GM18499 (cell line): ENCODE measurements around the gene TRIM56.
"Not testable (repeated sequence)": the region's sequence is repeated elsewhere in the genome, so short reads cannot be mapped to it uniquely, and the experiment has no call there.

Source experiments
- ATAC-seq: cut with Tn5 transposase; IDR thresholded peaks from one replicate; pipeline ENCODE4 v1.9.1; 2021; ENCODE audit warnings: moderate number of reproducible peaks; ENCODE audit not compliant: insufficient read depth, unreplicated experiment

TRIM56 gene

DNA sequence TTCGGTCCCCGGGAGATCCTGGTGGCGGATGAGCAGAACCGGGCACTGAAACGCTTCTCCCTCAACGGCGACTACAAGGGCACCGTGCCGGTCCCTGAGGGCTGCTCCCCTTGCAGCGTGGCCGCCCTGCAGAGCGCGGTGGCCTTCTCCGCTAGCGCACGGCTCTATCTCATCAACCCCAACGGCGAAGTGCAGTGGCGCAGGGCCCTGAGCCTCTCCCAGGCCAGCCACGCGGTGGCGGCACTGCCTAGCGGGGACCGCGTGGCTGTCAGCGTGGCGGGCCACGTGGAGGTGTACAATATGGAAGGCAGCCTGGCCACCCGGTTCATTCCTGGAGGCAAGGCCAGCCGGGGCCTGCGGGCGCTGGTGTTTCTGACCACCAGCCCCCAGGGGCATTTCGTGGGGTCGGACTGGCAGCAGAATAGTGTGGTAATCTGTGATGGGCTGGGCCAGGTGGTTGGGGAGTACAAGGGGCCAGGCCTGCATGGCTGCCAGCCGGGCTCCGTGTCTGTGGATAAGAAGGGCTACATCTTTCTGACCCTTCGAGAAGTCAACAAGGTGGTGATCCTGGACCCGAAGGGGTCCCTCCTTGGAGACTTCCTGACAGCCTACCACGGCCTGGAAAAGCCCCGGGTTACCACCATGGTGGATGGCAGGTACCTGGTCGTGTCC, 3.7 kb downstream of the TRIM56 start:
- ATAC-seq: no peak

DNA sequence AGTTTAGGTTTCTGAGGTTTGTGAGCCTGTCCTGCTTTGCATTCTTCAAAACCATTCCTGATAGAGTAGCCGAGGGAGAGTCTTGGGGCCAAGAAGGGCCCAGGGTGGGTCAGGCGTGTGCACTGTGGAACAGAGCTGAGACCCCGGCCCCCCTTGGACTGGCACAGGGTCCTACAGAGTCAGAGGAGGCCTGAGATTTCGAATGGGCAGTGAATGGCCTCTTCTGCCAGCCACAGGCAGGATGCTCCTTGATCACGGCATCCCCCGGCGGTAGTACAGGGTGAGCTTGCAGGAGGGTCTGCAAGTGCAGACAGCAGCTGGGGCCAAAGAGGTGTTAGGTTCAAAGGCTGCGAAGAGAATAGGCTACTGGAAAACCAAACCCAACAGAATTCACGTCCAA, 4.6 kb downstream of the TRIM56 start:
- no peak for ATAC-seq

DNA sequence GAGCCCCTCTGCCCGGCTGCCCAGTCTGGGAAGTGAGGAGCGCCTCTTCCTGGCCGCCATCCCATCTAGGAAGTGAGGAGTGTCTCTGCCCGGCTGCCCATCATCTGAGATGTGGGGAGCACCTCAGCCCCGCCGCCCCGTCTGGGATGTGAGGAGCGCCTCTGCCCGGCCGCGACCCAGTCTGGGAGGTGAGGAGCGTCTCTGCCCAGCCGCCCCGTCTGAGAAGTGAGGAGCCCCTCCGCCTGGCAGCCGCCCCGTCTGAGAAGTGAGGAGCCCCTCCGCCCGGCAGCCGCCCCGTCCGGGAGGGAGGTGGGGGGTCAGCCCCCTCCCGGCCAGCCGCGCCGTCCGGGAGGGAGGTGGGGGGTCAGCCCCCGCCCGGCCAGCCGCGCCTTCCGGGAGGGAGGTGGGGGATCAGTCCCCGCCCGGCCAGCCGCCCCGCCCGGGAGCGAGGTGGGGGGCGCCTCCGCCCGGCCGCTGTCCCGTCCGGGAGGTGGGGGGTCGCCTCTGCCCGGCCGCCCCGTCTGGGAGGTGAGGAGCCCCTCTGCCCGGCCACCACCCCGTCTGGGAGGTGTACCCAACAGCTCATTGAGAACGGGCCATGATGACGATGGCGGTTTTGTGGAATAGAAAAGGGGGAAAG, 7.1 kb downstream of the TRIM56 start:
- not testable (repeated sequence) for ATAC-seq

DNA sequence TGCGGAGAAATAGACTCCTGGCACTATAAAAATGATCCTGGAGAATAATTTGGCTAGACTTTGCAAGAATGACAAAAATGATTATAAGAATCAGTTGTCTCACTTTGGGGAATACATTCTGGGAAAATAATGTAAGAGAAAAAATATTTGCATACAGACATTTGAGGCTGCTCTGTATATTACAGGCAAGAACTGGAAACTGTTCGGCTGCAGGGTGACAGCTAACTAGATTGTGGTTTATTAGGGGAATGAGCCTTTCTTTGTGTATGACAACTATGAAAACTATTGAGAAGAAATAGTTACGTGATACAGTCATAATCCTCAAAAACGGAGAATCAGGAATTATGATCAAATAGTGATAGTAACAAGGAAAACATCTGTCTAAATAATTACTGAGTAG, 8.6 kb downstream of the TRIM56 start:
- no peak for ATAC-seq

DNA sequence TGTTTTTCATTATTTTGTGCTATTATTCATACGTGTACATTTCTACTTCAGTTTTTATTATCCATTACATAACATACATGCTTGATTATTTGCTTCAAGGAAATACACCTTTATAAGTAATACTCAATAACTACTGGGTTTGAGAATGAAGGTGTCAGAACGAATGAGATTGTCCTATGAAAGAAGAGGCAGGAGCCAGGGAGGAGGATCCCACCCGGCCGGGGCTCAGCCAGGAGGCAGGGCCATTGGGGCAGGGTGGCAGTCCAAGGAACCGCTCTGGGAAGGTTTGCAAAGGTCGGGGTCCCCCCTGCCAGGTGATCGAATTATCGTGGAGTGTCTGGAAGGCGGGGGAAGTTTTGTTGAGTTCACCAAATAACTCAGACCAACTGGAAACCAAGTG, 9.1 kb downstream of the TRIM56 start:
- no peak for ATAC-seq

DNA sequence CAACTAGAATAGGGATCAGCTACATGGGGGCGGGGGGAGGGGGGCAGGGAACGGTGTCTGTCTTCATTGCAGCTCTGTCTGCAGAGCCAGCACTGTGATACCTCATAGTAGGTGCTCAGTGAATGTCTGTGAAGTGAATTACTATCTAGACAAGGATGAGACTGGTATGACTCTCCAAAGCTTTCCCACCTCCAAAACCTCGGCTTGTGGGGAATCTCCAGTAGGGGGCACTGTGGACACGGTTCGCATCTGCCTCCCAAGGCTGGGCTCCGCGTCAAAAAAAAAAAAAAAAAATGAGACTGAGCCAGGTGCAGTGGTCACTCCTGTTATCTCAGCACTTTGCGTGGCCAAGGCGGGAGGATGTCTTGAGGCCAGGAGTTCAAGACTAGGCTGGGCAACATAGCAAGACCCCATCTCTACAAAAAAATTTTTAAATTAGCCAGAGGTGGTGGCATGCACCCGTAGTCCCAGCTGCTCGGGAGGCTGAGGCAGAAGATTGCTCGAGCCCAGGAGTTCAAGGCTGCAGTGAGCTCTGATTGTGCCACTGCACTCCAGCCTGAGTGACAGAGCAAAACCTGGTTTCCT, 9.6 kb downstream of the TRIM56 start:
- ATAC-seq: no peak

DNA sequence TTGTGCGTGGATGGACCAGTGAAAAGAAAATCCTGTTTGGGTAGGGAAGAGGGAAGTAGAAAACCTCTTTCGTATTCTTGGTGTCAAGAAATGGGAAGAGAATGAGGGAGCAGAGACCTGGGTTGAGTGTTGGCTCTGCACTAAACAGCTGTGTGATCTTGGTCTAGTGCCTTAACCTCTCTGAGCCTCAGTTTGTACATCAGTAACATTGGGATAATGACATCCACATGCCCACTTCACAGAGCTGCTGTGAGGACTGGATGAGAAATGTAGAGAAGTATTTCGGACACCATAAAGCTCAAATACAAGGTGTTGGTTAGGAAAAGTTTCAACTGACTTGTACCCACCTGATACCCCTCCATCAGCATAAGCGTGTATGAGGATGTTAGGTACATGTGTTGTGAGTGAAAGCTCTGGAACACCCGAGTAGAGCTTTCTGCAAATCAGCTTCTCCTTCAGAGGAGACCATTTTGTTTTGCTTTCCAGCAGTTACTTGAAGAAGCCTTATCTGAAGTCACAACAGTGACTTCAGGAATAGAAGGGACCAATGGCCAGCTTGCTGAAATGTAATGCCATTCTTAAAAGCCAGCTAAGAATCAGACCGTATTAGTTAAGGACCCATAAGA, 11.2 kb downstream of the TRIM56 start:
- ATAC-seq: no peak

DNA sequence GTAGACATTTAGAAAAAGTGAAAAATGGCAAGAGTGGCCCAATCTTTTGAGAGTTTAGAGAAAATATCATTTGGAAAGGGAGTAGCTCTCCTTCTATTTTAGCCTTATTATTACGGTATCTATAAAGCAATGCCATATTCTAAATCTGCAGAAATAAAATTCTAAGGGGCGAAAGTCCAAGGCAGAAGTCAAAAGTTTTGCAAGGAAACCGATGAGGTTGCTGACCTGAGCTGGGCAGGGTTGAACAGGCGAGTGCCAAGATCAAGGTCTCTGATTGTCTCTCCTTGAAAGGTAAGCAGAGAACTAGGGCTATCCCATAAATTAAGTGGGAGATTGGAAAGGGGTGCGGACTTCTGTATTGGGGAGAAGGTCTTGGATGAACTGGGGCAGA, 11.7 kb downstream of the TRIM56 start:
- no peak for ATAC-seq

DNA sequence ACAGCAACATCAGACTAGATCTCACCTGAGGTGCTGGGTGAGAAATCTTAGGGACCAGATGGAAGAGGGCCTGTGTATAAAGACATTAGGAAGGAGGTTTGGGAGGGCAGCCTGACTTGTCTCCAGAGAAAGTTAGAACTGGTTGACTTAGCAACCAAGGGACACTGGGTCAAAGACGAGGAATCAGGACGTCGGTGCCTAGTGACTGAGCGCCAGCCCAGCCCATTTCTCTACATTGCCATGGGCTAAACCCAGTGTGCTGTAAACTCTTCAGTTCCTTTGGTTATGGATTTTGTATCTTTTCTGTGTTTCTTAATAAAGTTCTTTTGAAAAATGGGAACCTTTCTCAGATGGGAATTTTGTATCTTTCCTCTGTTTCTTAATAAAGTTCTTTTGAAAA, 12.3 kb downstream of the TRIM56 start:
- no peak for ATAC-seq

DNA sequence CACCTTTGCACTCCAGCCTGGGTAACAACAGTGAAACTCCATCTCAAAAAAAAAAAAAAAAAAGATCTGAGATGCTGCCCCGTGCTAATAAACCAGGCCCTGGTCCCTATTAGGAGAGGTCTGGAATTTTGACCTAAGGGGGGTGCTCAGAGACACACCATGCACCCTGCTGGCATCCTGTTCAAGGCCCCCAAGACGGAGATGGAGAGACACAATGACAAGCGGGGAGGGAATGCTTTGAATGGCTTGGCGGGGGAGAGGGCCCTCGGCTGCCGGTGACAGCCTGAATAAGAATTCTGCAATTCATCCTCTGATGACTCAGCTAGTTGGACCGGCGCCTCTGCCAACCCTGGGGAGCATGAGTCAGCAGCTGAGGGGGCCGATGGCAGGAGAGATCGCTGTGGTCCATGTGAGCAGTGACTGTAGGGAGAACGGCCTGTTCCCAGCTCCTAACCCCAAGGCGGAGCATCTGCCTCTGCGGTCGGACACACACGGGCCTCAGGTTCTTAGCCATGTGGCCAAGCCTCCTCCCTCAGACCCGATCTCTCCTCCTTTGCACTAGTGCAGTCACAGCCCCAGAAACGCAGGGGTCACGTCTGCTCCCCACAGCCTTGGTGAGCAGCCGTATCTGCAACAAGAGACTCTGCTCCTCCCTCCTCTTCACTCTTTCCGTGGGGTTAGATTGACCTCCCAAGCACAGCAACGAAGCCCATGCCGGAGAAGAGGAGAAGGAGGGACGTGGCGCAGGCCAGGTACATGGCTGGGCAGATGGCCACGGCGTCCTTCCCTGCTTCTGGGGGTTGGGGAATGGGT, 14.9 kb downstream of the TRIM56 start:
- ATAC-seq: no peak

DNA sequence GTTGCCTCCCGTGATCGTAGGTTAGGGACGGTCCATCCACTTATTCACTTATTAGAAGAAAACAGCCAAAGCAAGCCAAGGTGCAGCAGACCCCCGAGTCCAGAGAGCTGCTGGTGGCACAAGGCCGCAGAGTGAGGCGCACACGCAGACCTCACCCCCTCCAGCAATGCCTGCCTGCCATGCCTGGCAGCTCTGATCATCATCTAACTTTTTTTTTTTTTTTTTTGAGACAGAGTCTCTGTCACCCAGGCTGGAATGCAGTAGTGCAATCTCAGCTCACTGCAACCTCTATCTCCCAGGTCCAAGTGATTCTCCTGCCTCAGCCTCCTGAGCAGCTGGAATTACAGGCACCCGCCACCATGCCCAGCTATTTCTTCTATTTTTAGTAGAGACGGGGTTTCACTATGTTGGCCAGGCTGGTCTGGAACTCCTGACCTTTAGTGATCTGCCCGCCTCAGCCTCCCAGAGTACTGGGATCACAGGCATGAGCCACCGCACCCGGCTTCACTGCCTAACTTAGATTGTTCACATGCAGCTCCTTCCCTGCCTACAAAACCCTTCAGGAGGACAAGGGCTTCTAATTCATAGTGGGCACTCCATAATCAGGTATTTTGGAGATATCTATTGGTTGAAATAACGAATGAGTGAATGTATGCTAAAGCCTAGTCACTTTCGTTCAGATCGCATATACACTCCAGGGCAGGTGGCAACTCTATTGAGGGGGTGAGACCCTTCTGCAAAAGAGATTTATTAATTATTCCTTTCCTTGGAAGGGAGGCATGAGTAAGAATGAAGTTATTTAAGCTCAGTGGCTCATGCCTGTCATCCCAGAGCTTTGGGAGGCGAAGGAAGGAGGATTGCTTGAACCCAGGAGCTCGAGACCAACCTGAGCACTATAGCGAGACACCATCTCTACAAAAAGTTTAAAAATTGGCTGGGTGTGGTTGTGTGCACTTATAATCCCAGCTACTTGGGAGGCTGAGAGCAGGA, 15.9 kb downstream of the TRIM56 start:
- no peak for ATAC-seq

DNA sequence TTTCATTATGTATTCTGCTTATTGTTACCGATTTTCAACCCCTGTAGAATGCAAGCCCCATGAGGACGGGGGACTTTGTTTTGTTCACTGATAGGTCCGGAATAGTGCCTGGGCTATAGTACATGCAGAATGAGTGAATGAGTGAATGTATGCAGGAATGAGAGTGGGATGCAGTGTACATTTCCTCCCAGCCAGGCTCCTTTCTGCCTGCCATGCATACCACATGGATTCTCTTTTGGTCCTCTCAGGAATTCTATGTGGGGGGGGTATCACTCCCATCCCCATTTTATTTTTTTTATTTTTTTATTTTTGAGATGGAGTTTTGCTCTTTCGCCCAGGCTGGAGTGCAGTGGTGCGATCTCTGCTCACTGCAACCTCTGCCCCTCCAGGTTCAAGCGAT, 16.7 kb downstream of the TRIM56 start:
- ATAC-seq: no peak

DNA sequence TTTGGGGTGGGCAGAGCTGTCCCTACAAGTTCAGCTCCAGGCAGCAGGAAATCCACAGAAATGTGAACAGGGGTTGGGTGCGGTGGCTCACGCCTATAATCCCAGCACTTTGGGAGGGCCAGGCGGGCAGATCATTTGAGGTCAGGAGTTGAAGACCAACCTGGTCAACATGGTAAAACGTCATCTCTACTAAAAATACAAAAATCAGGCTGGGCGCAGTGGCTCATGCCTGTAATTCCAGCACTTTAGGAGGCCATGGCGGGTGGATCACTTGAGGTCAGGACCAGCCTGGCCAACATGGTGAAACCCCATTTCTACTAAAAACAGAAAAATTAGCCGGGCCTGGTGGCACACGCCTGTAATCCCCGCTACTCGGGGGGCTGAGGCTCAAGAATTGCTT, 18.4 kb downstream of the TRIM56 start:
- not testable (repeated sequence) for ATAC-seq

DNA sequence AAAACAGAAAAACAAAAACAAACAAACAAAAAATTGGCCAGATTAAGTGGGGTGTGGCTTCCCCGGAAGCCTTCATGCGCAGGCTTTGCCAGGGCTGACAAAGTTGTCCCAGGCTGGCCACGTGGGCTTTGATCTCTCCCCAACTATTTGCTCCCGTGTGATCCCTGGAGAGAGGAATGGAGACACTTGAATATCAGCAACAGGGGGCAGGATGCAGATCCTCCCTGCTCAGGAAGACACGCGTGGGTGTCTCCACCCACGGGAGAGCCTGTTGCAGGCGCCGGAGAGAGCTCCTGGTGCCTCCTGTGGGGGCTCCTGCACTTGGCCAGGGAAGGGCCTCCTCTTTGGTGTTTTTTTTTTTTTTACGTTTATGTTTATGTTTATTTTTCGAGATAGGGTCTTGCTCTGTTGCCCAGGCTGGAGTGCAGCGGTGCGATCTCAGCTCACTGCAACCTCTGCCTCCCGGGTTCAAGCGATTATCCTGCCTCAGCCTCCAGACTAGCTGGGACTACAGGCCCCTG, 19.0 kb downstream of the TRIM56 start:
- no peak for ATAC-seq

DNA sequence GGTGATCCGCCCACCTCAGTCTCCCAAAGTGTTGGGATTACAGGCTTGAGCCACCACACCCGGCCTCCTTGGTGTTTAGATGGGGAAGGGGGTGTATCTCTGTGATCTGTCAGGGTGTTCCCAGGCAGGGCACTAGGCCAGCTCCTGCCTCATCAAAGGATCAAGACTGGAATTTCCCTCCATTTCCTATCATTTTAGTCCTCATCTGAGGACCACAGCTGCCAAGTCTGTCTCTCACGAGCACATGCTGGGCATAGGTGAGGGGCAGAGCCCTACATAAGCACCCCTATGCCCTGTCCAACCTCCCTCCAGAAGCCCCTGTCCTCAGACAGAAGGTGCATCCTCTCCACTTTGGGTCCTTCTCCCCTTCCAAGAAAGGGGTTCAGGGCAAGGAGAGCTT, 19.5 kb downstream of the TRIM56 start:
- no peak for ATAC-seq

DNA sequence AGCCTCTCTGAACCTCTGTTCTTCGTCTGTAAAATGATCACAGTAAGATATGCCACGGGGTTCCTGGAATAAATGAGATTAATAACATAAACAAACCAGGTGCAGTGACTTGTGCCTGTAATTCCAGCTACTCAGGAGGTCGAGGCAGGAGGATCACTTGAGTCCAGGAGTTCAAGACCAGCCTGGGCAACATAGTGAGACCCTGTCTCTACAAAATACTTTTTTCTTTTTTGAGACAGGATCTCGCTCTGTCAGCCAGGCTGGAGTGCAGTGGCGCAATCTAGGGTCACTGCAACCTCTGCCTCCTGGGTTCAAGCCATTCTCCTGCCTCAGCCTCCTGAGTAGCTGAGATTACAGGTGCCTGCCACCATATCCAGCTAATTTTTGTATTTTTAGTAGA, 20.0 kb downstream of the TRIM56 start:
- not testable (repeated sequence) for ATAC-seq

DNA sequence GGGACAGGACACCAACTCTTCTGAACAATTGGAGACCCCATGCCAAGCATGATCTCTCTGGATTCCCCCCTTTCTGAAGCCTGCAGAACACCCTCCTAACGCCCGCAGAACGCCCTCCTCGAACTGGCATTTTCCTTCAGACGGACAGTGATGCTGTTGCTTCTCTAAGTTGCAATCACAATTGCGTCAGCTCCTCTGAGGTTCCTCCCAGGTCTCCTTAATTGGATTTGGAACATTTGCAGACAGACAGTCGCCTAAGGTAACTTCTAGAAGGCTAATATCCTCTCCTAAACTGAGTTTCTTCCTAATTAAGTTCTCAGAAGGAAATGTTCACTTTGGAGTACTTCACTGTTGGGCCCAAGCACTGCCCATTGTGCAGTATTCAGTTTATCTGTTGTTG, 21.1 kb downstream of the TRIM56 start:
- ATAC-seq: no peak

DNA sequence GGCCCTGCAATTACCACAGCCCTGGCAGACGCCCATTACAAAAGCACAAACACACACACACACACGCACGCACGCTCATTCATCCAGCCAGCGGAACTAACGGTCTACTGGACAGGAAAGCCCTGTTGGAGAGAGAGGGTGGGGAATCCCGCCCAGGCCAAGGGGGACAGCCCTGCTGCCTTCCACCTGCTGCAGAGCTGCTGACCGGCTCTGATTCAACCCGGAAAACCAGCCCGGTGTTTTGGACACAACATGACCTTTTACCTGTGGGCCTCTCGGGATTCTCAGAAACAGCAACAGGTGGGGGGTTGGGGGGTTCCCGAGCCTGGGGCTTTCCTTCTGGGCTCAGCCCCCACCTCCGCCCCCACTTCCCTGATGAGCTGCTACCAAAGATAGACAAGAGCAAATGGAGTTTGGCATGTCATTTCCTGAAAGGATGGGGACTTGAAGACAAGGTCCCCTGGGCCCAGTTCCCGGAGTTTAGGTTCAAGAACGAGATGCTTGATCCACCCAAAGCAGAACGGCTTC, 23.1 kb downstream of the TRIM56 start:
- no peak for ATAC-seq

DNA sequence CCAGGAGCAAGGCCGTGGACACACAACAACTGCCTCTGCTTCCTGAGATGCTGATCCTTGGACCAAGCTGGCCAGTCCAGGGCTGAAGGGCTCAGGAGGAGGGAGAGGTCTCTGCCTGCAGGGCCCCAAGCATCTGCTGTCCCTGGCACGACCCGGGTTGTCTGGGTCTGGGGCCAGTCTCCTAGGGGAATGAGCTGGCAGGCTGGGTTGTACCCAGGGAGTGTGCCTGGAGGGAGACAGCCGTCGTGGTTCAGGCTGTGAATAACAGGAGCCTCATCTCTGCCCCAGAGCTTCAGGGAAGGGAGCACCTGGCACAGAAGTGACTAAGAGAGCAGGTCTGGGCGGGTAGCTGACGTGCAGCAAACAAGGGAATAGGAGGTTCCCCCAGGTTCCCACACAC, 23.7 kb downstream of the TRIM56 start:
- no peak for ATAC-seq
